Sigmoid colon (tissue), 4 donors: ENCODE results near the gene SEC24B.

Source experiments
- EP300 ChIP-seq, 4 donors: sonication (generic); formaldehyde crosslinking; IDR thresholded peaks; one replicate each; pipeline ENCODE4 v1.6.1; 2017; ENCODE audit warnings: antibody characterized with exemption in 4 of 4
- POLR2A ChIP-seq, 2 donors: fragments of 450-650 bp; IDR thresholded peaks; one replicate each; pipeline ENCODE4 v1.6.1; 2016; ENCODE audit warnings: antibody characterized with exemption in 2 of 2, mild to moderate bottlenecking in 2 of 2, moderate library complexity in 2 of 2
- POLR2AphosphoS5 ChIP-seq, 4 donors: sonication (generic); formaldehyde crosslinking; IDR thresholded peaks; one replicate each; pipeline ENCODE4 v1.6.1; 2017; ENCODE audit warnings: antibody characterized with exemption in 4 of 4
- TF ChIP-seq, protein P1 (sequence below), 4 experiments: fragments of 450-650 bp in 3 of 4; fragments of 200-600 bp in 1 of 4; IDR thresholded peaks; one replicate each; pipeline ENCODE4 v1.5.1; 2016 to 2019; ENCODE audit warnings: antibody characterized with exemption in 4 of 4, mild to moderate bottlenecking in 3 of 4, moderate library complexity in 2 of 4

GRCh38 chr4:109440948-109441347 lies 7.3 kb downstream of the SEC24B start:
- TF ChIP-seq, protein P1, sequence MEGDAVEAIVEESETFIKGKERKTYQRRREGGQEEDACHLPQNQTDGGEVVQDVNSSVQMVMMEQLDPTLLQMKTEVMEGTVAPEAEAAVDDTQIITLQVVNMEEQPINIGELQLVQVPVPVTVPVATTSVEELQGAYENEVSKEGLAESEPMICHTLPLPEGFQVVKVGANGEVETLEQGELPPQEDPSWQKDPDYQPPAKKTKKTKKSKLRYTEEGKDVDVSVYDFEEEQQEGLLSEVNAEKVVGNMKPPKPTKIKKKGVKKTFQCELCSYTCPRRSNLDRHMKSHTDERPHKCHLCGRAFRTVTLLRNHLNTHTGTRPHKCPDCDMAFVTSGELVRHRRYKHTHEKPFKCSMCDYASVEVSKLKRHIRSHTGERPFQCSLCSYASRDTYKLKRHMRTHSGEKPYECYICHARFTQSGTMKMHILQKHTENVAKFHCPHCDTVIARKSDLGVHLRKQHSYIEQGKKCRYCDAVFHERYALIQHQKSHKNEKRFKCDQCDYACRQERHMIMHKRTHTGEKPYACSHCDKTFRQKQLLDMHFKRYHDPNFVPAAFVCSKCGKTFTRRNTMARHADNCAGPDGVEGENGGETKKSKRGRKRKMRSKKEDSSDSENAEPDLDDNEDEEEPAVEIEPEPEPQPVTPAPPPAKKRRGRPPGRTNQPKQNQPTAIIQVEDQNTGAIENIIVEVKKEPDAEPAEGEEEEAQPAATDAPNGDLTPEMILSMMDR (IDR thresholded peaks at IDR 0.05) = no peak
- TF ChIP-seq POLR2A (IDR thresholded peaks at IDR 0.05) (no peak), EP300 (IDR thresholded peaks at IDR 0.05) (no peak), POLR2AphosphoS5 (IDR thresholded peaks at IDR 0.05) (no peak)
